A673 (cell line): ENCODE results near the gene IKZF2. TPM values are rescaled to one million over a fixed set of nuclear protein-coding genes. Genes with fewer than 3 reads are reported as not detected.
A peak's percentile ranks its signal among the peaks of the same experiment; 100 is the strongest.

Experiments used
- Bru-seq: library from RNA; stranded (reverse); fragments of 400-500 nt; gene quantifications from one replicate; lab custom pipeline; 2021; lab: Mats Ljungman, UMichigan
- BruChase-seq, 2 experiments: library from RNA; stranded (reverse); fragments of 400-500 nt; gene quantifications; one replicate each; lab custom pipeline; 2021; lab: Mats Ljungman, UMichigan
- BruUV-seq: library from RNA; stranded (reverse); fragments of 400-500 nt; replicated peaks from 2 replicates; lab custom pipeline; 2021; lab: Mats Ljungman, UMichigan
- CTCF ChIA-PET: fragments of 300-600 bp; sonication (Branson Sonifier 250); formaldehyde crosslinking; loops from one replicate; lab custom pipeline; 2022; ENCODE audit warnings: antibody characterized with exemption; lab: Charles Lee
- POLR2A ChIA-PET: fragments of 300-600 bp; sonication (Branson Sonifier 250); formaldehyde crosslinking; loops from one replicate; lab custom pipeline; 2022; ENCODE audit warnings: antibody characterized with exemption; ENCODE audit not compliant: low non-redundant PET; lab: Charles Lee
- DNase-seq: peaks from one replicate; pipeline ENCODE4 v3.0.0-alpha.2; 2015; ENCODE audit warnings: low spot score
- H3K27ac ChIP-seq: fragments of 200-600 bp; sonication (generic); 2 replicates; pipeline ENCODE4 v1.5.1; 2016; ENCODE audit warnings: mixed run types, low read depth, mild to moderate bottlenecking, mixed read lengths, antibody characterized with exemption, low read length; ENCODE audit not compliant: poor library complexity, severe bottlenecking
- H3K27me3 ChIP-seq: fragments of 200-600 bp; sonication (generic); replicated peaks from 2 replicates; pipeline ENCODE4 v1.6.1; 2017; ENCODE audit warnings: mixed run types, low read depth, mild to moderate bottlenecking, mixed read lengths, antibody characterized with exemption, low read length; ENCODE audit not compliant: insufficient read depth, poor library complexity
- H3K36me3 ChIP-seq: fragments of 200-600 bp; sonication (generic); 2 replicates; pipeline ENCODE4 v1.6.1; 2016; ENCODE audit warnings: mixed run types, mild to moderate bottlenecking, mixed read lengths, antibody characterized with exemption, low read length; ENCODE audit not compliant: insufficient read depth, poor library complexity, severe bottlenecking
- H3K4me1 ChIP-seq: fragments of 200-600 bp; sonication (generic); 2 replicates; pipeline ENCODE4 v1.6.1; 2017; ENCODE audit warnings: mixed run types, mild to moderate bottlenecking, mixed read lengths, antibody characterized with exemption, low read length; ENCODE audit not compliant: insufficient read depth, poor library complexity, severe bottlenecking
- H3K4me3 ChIP-seq: fragments of 200-600 bp; sonication (generic); 2 replicates; pipeline ENCODE4 v1.5.1; 2016; ENCODE audit warnings: low read depth, mixed run types, mild to moderate bottlenecking, mixed read lengths, low read length; ENCODE audit not compliant: poor library complexity, severe bottlenecking
- H3K9me3 ChIP-seq: fragments of 200-600 bp; sonication (generic); 2 replicates; pipeline ENCODE4 v1.6.1; 2016; ENCODE audit warnings: mixed run types, low read depth, mild to moderate bottlenecking, mixed read lengths, antibody characterized with exemption, low read length; ENCODE audit not compliant: poor library complexity, severe bottlenecking
- EZH2 ChIP-seq: fragments of 200-600 bp; sonication (generic); IDR thresholded peaks from 2 replicates; pipeline ENCODE4 v1.6.1; 2017; ENCODE audit warnings: borderline replicate concordance, low read depth, mild to moderate bottlenecking, mixed read lengths, antibody characterized with exemption, low read length; ENCODE audit not compliant: poor library complexity, severe bottlenecking
- intact Hi-C: fragments of 100-400 bp; cut with micrococcal nuclease; formaldehyde crosslinking; loops from one replicate; pipeline ENCODE4 v1.10.0; 2022; ENCODE audit not compliant: unreplicated experiment
- long read RNA-seq: library from polyadenylated mRNA; stranded (forward); transcript quantifications from one replicate; pipeline ENCODE4 v2.0.0, GENCODE V29; 2022
- total RNA-seq: library from RNA; stranded (reverse); gene quantifications from 2 replicates; pipeline ENCODE4 v1.2.3, GENCODE V29; 2021
- TF ChIP-seq, protein P1 (sequence below): fragments of 300-800, 200-600 bp; sonication (generic); conservative IDR thresholded peaks from 2 replicates; pipeline ENCODE4 v1.5.1; 2017; ENCODE audit warnings: low read depth, mild to moderate bottlenecking, antibody characterized with exemption, low read length, moderate library complexity, mixed read lengths

IKZF2 gene
- total RNA-seq: 68.6 and 69.5 TPM in 2 replicates
- Bru-seq, nascent RNA: percentile 97 among the genes with signal in this experiment
- BruChase-seq, experiment 1, labeled RNA remaining after a 2-hour chase: percentile 92 among the genes with signal in this experiment
- BruChase-seq, experiment 2, labeled RNA remaining after a 6-hour chase: percentile 68 among the genes with signal in this experiment
- long read RNA-seq, partial matches to known transcripts: 0 of 3 reads
- long read RNA-seq, other reads (novel, unspliced or antisense): 3 of 3 reads

- H3K9me3 ChIP-seq: no peaks in the 10 kb centered on the region
- no peak for TF ChIP-seq EZH2
- TF ChIP-seq, protein P1, sequence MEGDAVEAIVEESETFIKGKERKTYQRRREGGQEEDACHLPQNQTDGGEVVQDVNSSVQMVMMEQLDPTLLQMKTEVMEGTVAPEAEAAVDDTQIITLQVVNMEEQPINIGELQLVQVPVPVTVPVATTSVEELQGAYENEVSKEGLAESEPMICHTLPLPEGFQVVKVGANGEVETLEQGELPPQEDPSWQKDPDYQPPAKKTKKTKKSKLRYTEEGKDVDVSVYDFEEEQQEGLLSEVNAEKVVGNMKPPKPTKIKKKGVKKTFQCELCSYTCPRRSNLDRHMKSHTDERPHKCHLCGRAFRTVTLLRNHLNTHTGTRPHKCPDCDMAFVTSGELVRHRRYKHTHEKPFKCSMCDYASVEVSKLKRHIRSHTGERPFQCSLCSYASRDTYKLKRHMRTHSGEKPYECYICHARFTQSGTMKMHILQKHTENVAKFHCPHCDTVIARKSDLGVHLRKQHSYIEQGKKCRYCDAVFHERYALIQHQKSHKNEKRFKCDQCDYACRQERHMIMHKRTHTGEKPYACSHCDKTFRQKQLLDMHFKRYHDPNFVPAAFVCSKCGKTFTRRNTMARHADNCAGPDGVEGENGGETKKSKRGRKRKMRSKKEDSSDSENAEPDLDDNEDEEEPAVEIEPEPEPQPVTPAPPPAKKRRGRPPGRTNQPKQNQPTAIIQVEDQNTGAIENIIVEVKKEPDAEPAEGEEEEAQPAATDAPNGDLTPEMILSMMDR: no peak
- no TSS peak for BruUV-seq
- H3K27ac ChIP-seq: peak within 1 kb of the TSS; percentile 88
- H3K4me1 ChIP-seq: peaks cover 29% of the 10 kb centered on the region
- CTCF ChIA-PET: no interaction called here
- H3K4me3 ChIP-seq: peak within 1 kb of the TSS; percentile 75
- peaks cover 6% of the 10 kb centered on the region for H3K36me3 ChIP-seq
- POLR2A ChIA-PET: no interaction called here
- intact Hi-C loops: loop anchor here (2.0 kb wide), 2 partner anchors 85 to 557 kb away; no protein-coding TSS in a partner anchor
- DNase-seq: peak; percentile 96
- H3K27me3 ChIP-seq: no peaks in the 10 kb centered on the region
Observed at GRCh38 chr2:213151437-213152064, at the start of gene IKZF2. TSS of gene IKZF2 (minus strand) at chr2:213151612. CDS start at chr2:213148629, 2,983 bp downstream.

DNA sequence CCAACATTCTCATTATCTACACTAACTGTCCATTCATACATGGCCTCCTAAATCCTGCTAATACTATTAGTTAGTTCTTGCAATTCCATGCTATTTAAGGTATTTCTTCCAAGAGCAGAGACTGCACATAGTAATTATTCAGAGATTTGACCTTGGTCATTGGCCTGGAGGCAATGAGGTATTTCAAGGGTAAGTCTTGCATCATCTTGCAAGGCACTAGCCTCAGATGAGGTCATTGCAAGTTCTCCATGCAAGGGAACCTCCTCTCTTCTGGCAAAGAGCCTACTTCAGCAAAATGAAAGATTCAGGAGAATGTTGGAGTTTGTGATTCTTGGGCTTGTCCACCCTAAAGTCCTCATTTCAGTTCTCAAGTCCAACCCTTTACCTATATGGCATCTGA lies 48.5 kb upstream of the IKZF2 start:
- DNase-seq: no peak
- H3K36me3 ChIP-seq: no peaks in the 10 kb centered on the region
- H3K27ac ChIP-seq: no peak overlapping the region
- intact Hi-C loops: no loop called here
- ChIA-PET POLR2A (no interaction called here), CTCF (no interaction called here)
- TF ChIP-seq, protein P1: no peak
- no peak for TF ChIP-seq EZH2
- no peak overlapping the region for H3K4me3 ChIP-seq
- H3K27me3 ChIP-seq: no peaks in the 10 kb centered on the region
- no peaks in the 10 kb centered on the region for H3K9me3 ChIP-seq
- peaks cover 8% of the 10 kb centered on the region for H3K4me1 ChIP-seq
- BruUV-seq: no TSS peak

- TF ChIP-seq EZH2: no peak
- TF ChIP-seq, protein P1: no peak
- no peaks in the 10 kb centered on the region for H3K27me3 ChIP-seq
- H3K27ac ChIP-seq: no peak overlapping the region
- peaks cover 14% of the 10 kb centered on the region for H3K4me1 ChIP-seq
- H3K9me3 ChIP-seq: no peaks in the 10 kb centered on the region
- intact Hi-C loops: no loop called here
- CTCF ChIA-PET: interaction anchor here (0.7 kb wide), 1 partner anchor 501 kb away, joined by 3 read pairs; no protein-coding TSS in a partner anchor
- peak; percentile 68 for DNase-seq
- H3K4me3 ChIP-seq: peak overlapping the region; percentile 17
- no peaks in the 10 kb centered on the region for H3K36me3 ChIP-seq
- no TSS peak for BruUV-seq
- POLR2A ChIA-PET: no interaction called here
Observed at GRCh38 chr2:213189001-213189899, 37.8 kb upstream of the IKZF2 start.
